SJCRH30 (cell line): ENCODE data around the gene CENPVL3. TPM values are rescaled to one million over a fixed set of nuclear protein-coding genes. Genes with fewer than 3 reads are reported as not detected.

ENCODE experiments used
- total RNA-seq: library from RNA; depleted of rRNA; stranded (reverse); fragments of >200 nt; shearing (Covaris generic); gene quantifications from 2 replicates; pipeline ENCODE4 v1.2.3, GENCODE V29; 2014; rRNA removed

CENPVL3 gene
- total RNA-seq, 1 experiment from 2014 or later: not detected

Other genes with a start within 250 kb of the CENPVL3 start
- 33.7 and 35.8 TPM in 2 replicates for gene NUDT11, start 122.3 kb downstream of the CENPVL3 start, total RNA-seq
- gene CENPVL2, start 63.9 kb upstream of the CENPVL3 start, total RNA-seq: not detected in 2 replicates
- not detected in 2 replicates for gene CENPVL1, start 91.6 kb upstream of the CENPVL3 start, total RNA-seq
- 11.4 and 12.1 TPM in 2 replicates for gene GSPT2, start 124.5 kb upstream of the CENPVL3 start, total RNA-seq